Mesenteric fat pad (tissue), 1 donor: Measurements from ENCODE around the gene OXSR1. TPM values are rescaled to one million over a fixed set of nuclear protein-coding genes. Genes with fewer than 3 reads are reported as not detected.

ENCODE experiments used
- DNase-seq: peaks from one replicate; pipeline ENCODE4 v3.0.0-alpha.2; 2020; ENCODE audit warnings: low spot score
- total RNA-seq: library from RNA; stranded (reverse); fragmentation: NEBNext Ultra II Directional; extraction: Animal tissue kit (Norgen Biotek cat#: 25700); gene quantifications from one replicate; pipeline ENCODE4 v1.2.1, GENCODE V29; 2021
- donor health status: DM: yes; HTN: yes; CAD: no.

Gene OXSR1
- total RNA-seq, 1 donor from 2014 or later = 51.8 TPM

GRCh38 chr3:38297947-38298711, 132.8 kb downstream of the OXSR1 start:
- no peak for DNase-seq

Other genes starting within 250 kb of the OXSR1 start
- 4.3 TPM for gene VILL, start 174.8 kb upstream of the OXSR1 start, total RNA-seq
- gene PLCD1, start 135.9 kb upstream of the OXSR1 start, total RNA-seq = 18.5 TPM
- 1.9 TPM for gene DLEC1, start 126.3 kb upstream of the OXSR1 start, total RNA-seq
- 67.6 TPM for gene ACAA1, start 28.4 kb upstream of the OXSR1 start, total RNA-seq
- gene MYD88, start 26.9 kb upstream of the OXSR1 start, total RNA-seq = 40.0 TPM
- gene SLC22A13, start 100.3 kb downstream of the OXSR1 start, total RNA-seq = 1.00 TPM
- gene SLC22A14, start 116.8 kb downstream of the OXSR1 start, total RNA-seq = 0.48 TPM
- 5.2 TPM for gene XYLB, start 181.2 kb downstream of the OXSR1 start, total RNA-seq